ENCODE measurements around the gene AVP.

- TF ChIP-seq CTCF (conservative IDR thresholded peaks at IDR 0.05) (no peak), EZH2 (IDR thresholded peaks at IDR 0.05; ENCODE audit: low read depth) (no peak)
Observed at GRCh38 chr20:3071266-3071609, 13.3 kb downstream of the AVP start.

Data from PC-9 (cell line).